HepG2 (cell line): ENCODE data around the gene SPN. TPM values are rescaled to one million over a fixed set of nuclear protein-coding genes. Genes with fewer than 3 reads are reported as not detected.
A peak's percentile ranks its signal among the peaks of the same experiment; 100 is the strongest.

Source experiments
- ATAC-seq: fragments of 200-7000 bp; cut with Tn5 transposase; 3 replicates; pipeline ENCODE4 v1.9.1; 2020; ENCODE audit warnings: mild to moderate bottlenecking, moderate library complexity
- BruUV-seq: library from RNA; stranded (reverse); fragments of 400-500 nt; replicated peaks from 2 replicates; lab custom pipeline; 2021; lab: Mats Ljungman, UMichigan
- CTCF ChIA-PET: fragments of 300-600 bp; formaldehyde crosslinking; extraction: SDS; loops from one replicate; lab custom pipeline; 2021; ENCODE audit warnings: low total read pairs, inconsistent platforms, low intra/inter-chr PET ratio; lab: Yijun Ruan, JAX
- POLR2A ChIA-PET: fragments of 350-600 bp; sonication (Branson Sonifier 250); formaldehyde crosslinking; loops from one replicate; lab custom pipeline; 2020; ENCODE audit warnings: antibody characterized with exemption, inconsistent platforms; lab: Yijun Ruan, JAX
- DNase-seq: peaks from one replicate; pipeline ENCODE4 v3.0.0-alpha.2; 2015; ENCODE audit warnings: low spot score
- FAIRE-seq: peaks from 3 replicates; lab custom pipeline; 2011; peaks lifted over from hg19 to GRCh38; lab: Jason Lieb, UNC
- H2AFZ ChIP-seq: one replicate; pipeline ENCODE4 v1.6.1; 2011; ENCODE audit warnings: low read length, inconsistent platforms
- H3K27ac ChIP-seq: fragments of 300-600 bp; 3 replicates; pipeline ENCODE4 v1.8.0; 2011; ENCODE audit warnings: mixed run types, mild to moderate bottlenecking, mixed read lengths, low read length, inconsistent platforms; ENCODE audit not compliant: insufficient read depth; ENCODE audit errors: extremely low read length
- H3K27me3 ChIP-seq, 2 experiments: fragments of 200-600 bp in 1 of 2; 2 replicates in 1 of 2; 3 replicates in 1 of 2; pipeline versions ENCODE4 v1.6.0 to v1.8.0; 2011; ENCODE audit warnings: low read length in 2 of 2, mild to moderate bottlenecking in 2 of 2, moderate library complexity in 2 of 2, inconsistent platforms in 1 of 2; ENCODE audit not compliant: insufficient read depth in 2 of 2, control insufficient read depth in 1 of 2
- H3K36me3 ChIP-seq, 2 experiments: fragments of 200-600 bp in 1 of 2; replicated peaks in 1 of 2; 2 replicates in 1 of 2; 3 replicates in 1 of 2; pipeline versions ENCODE4 v1.5.1 to v1.8.0; 2011; ENCODE audit warnings: low read length in 2 of 2, inconsistent platforms in 1 of 2; ENCODE audit not compliant: insufficient read depth in 2 of 2, control insufficient read depth in 1 of 2
- H3K4me1 ChIP-seq: 2 replicates; pipeline ENCODE4 v1.5.1; 2012; ENCODE audit warnings: low read length, inconsistent platforms; ENCODE audit not compliant: insufficient read depth
- H3K4me2 ChIP-seq: 2 replicates; pipeline ENCODE4 v1.6.0; 2011; ENCODE audit warnings: low read depth, low read length, inconsistent platforms
- H3K4me3 ChIP-seq, 3 experiments: fragments of 200-600 bp in 1 of 3; sonication (generic), shearing (Covaris generic) in 1 of 3; replicated peaks in 1 of 3; 2 replicates each; pipeline ENCODE4 v1.5.1; 2011 to 2016; ENCODE audit warnings: low read length in 3 of 3, inconsistent platforms in 2 of 3, low read depth in 2 of 3, mild to moderate bottlenecking in 2 of 3, control low read depth in 1 of 3, mixed read lengths in 1 of 3; ENCODE audit not compliant: insufficient read depth in 1 of 3
- H3K79me2 ChIP-seq: one replicate; pipeline ENCODE4 v1.6.1; 2011; ENCODE audit warnings: low read length, inconsistent platforms; ENCODE audit not compliant: insufficient read depth
- H3K9ac ChIP-seq: 2 replicates; pipeline ENCODE4 v1.6.0; 2011; ENCODE audit warnings: mild to moderate bottlenecking, low read depth, low read length, inconsistent platforms; ENCODE audit not compliant: insufficient read depth
- H3K9me3 ChIP-seq: 2 replicates; pipeline ENCODE4 v1.5.1; 2012; ENCODE audit warnings: mild to moderate bottlenecking, low read length
- H4K20me1 ChIP-seq: 2 replicates; pipeline ENCODE4 v1.6.0; 2011; ENCODE audit warnings: inconsistent platforms, mild to moderate bottlenecking, low read length, moderate library complexity; ENCODE audit not compliant: insufficient read depth
- ATAD3A ChIP-seq: sonication (generic); formaldehyde crosslinking; IDR thresholded peaks from 2 replicates; pipeline ENCODE4 v1.4.0; 2020; ENCODE audit warnings: missing genetic modification reagents
- BRCA1 ChIP-seq: sonication (generic); formaldehyde crosslinking; IDR thresholded peaks from 2 replicates; pipeline ENCODE4 v1.4.0; 2020; ENCODE audit warnings: missing genetic modification reagents
- CHD2 ChIP-seq: IDR thresholded peaks from 2 replicates; pipeline ENCODE4 v1.6.1; 2011; ENCODE audit warnings: low read depth, low read length, improper control_type of control experiment
- LCORL ChIP-seq, 2 experiments: fragments of 450-650 bp in 1 of 2; sonication (generic) in 1 of 2; formaldehyde crosslinking in 1 of 2; IDR thresholded peaks; 2 replicates each; pipeline versions ENCODE4 v1.5.0 to v1.6.1; 2017 to 2020; ENCODE audit warnings: antibody characterized with exemption in 1 of 2, missing genetic modification reagents in 1 of 2
- MIER3 ChIP-seq: IDR thresholded peaks from 2 replicates; pipeline ENCODE4 v1.6.1; 2016; ENCODE audit warnings: missing compliant biosample characterization, borderline replicate concordance
- MZF1 ChIP-seq: sonication (generic); formaldehyde crosslinking; IDR thresholded peaks from 2 replicates; pipeline ENCODE4 v1.8.1; 2023; ENCODE audit warnings: mild to moderate bottlenecking, missing genetic modification reagents, borderline replicate concordance
- POLR2G ChIP-seq: fragments of 200-400 bp; formaldehyde crosslinking; IDR thresholded peaks from 2 replicates; pipeline ENCODE4 v1.6.1; 2018; ENCODE audit warnings: mild to moderate bottlenecking, low read depth, low read length, moderate library complexity
- RNF2 ChIP-seq: fragments of 450-650 bp; conservative IDR thresholded peaks from 2 replicates; pipeline ENCODE4 v1.6.1; 2016; ENCODE audit warnings: low read depth
- SAP130 ChIP-seq: IDR thresholded peaks from 2 replicates; pipeline ENCODE4 v1.6.1; 2016; ENCODE audit warnings: low read depth
- SIX1 ChIP-seq: sonication (generic); formaldehyde crosslinking; IDR thresholded peaks from 2 replicates; pipeline ENCODE4 v1.4.0; 2020; ENCODE audit warnings: missing genetic modification reagents, borderline replicate concordance
- SMAD3 ChIP-seq: sonication (generic); formaldehyde crosslinking; IDR thresholded peaks from 2 replicates; pipeline ENCODE4 v1.4.0; 2020; ENCODE audit warnings: missing genetic modification reagents
- ZC3H4 ChIP-seq: sonication (generic); formaldehyde crosslinking; IDR thresholded peaks from 2 replicates; pipeline ENCODE4 v1.4.0; 2020; ENCODE audit warnings: missing genetic modification reagents, borderline replicate concordance
- ZKSCAN1 ChIP-seq: fragments of 150-350 bp; IDR thresholded peaks from 2 replicates; pipeline ENCODE4 v1.6.1; 2014; ENCODE audit warnings: low read length
- ZNF143 ChIP-seq: sonication (generic); formaldehyde crosslinking; IDR thresholded peaks from 2 replicates; pipeline ENCODE4 v1.4.0; 2020; ENCODE audit warnings: missing genetic modification reagents
- ZNF816 ChIP-seq: sonication (generic); formaldehyde crosslinking; IDR thresholded peaks from 2 replicates; pipeline ENCODE4 v1.8.0; 2022; ENCODE audit warnings: missing genetic modification reagents, mild to moderate bottlenecking, borderline replicate concordance
- ZNF83 ChIP-seq: sonication (generic); formaldehyde crosslinking; IDR thresholded peaks from 2 replicates; pipeline ENCODE4 v1.4.0; 2020; ENCODE audit warnings: missing genetic modification reagents, mild to moderate bottlenecking, borderline replicate concordance
- WGBS: methylation state at CpG from one replicate; pipeline ENCODE4 v1.1.6; 2017; ENCODE audit warnings: low lambda C conversion rate; 5-methylcytosine and 5-hydroxymethylcytosine counted together
- in situ Hi-C: cut with HindIII; loops from 2 replicates; pipeline ENCODE4 v1.10.0; 2017; ENCODE audit warnings: low pct_unique_long_range_greater_than_20kb; ENCODE audit not compliant: extremely low pct_ligation_motif_present
- intact Hi-C: fragments of 100-400 bp; cut with micrococcal nuclease; formaldehyde crosslinking; loops from one replicate; pipeline ENCODE4 v1.10.0; 2022; ENCODE audit not compliant: unreplicated experiment
- polyA plus RNA-seq, 8 experiments: library from polyadenylated mRNA; depleted of rRNA in 3 of 8; stranded (reverse) in 7 of 8; unstranded in 1 of 8; fragments of >200 nt; fragmentation: Illumina TruSeq in 4 of 8; extraction: Trizol in 4 of 8; gene quantifications; 2 replicates each; pipeline versions ENCODE4 v1.2.1 to v1.2.3, GENCODE V29; 2011 to 2016; ENCODE audit warnings: low read depth in 4 of 8, missing spikeins in 1 of 8, mixed read lengths in 1 of 8; ENCODE audit not compliant: insufficient read depth in 1 of 8
- total RNA-seq, 5 experiments: library from RNA; depleted of rRNA; stranded (reverse); fragments of >200 nt; fragmentation: Illumina TruSeq; extraction: Trizol; gene quantifications; 2 replicates each; pipeline ENCODE4 v1.2.3, GENCODE V29; 2016; ENCODE audit warnings: low read depth in 1 of 5
- TF ChIP-seq, protein P1 (sequence below): sonication (generic); formaldehyde crosslinking; IDR thresholded peaks from 2 replicates; pipeline ENCODE4 v1.5.0; 2020; ENCODE audit warnings: mild to moderate bottlenecking, missing genetic modification reagents
- TF ChIP-seq, protein P2 (sequence below): sonication (generic); formaldehyde crosslinking; IDR thresholded peaks from 2 replicates; pipeline ENCODE4 v1.5.0; 2020; ENCODE audit warnings: mild to moderate bottlenecking, missing genetic modification reagents, borderline replicate concordance
- TF ChIP-seq, protein P3 (sequence below): conservative IDR thresholded peaks from 2 replicates; pipeline ENCODE4 v1.6.1; 2018; ENCODE audit warnings: missing genetic modification reagents
- TF ChIP-seq, protein P4 (sequence below): sonication (generic); formaldehyde crosslinking; IDR thresholded peaks from 2 replicates; pipeline ENCODE4 v1.4.0; 2020; ENCODE audit warnings: mild to moderate bottlenecking, missing genetic modification reagents

SPN gene
- total and polyA plus RNA-seq, 2 of the 13 experiments (the other 11 are each of a cell fraction or from before 2014, with no cell fraction given): 0.22 to 1.6 TPM

DNA sequence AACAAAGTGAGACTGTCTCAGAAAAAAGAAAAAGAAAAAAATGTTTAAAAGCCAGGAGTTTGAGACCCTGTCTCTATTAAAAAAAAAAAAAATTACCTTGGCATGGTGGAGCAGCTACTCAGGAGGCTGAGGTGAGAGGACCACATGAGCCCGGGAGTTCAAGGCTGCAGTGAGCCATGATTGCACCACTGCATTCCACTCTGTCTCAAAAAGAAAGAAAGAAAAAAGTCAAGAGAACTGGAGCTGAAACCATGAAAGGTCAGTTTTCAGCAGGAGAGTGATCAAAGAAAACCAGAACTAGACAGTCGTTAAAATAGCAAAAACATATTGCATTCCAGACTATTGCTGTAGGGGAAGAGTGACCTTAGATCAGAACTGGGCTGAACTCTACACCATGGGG, 24.7 kb downstream of the SPN start:
- DNase-seq: peak; percentile 76
- Histone ChIP-seq H3K9ac (no peak overlapping the region), H3K4me2 (no peak overlapping the region), H3K9me3 (no peaks in the 10 kb centered on the region), H3K4me1 (peaks cover 51% of the 10 kb centered on the region), H4K20me1 (peaks cover 38% of the 10 kb centered on the region), H3K27me3 (no peaks in the 10 kb centered on the region), H2AFZ (no peak overlapping the region), H3K79me2 (peaks cover 56% of the 10 kb centered on the region), H3K4me3 (no peak overlapping the region), H3K36me3 (peaks cover 4 to 23% of the 10 kb centered on the region in 2 experiments), H3K27ac (peak overlapping the region; percentile 50)
- in situ Hi-C loops (no loop called here), intact Hi-C loops (no loop called here)
- BruUV-seq: TSS peak; percentile 21
- ATAC-seq: peak; percentile 47
- POLR2A ChIA-PET: interaction anchor here (1.1 to 3.5 kb wide), 3 partner anchors 8 to 13 kb away, joined by 3 to 37 read pairs (median 8); partner anchors contain the start of gene QPRT
- peak; percentile 90 for FAIRE-seq
- 7% methylated on average over 2 of the region's 2 CpGs for WGBS
- CTCF ChIA-PET: no interaction called here
- TF ChIP-seq, protein P1, sequence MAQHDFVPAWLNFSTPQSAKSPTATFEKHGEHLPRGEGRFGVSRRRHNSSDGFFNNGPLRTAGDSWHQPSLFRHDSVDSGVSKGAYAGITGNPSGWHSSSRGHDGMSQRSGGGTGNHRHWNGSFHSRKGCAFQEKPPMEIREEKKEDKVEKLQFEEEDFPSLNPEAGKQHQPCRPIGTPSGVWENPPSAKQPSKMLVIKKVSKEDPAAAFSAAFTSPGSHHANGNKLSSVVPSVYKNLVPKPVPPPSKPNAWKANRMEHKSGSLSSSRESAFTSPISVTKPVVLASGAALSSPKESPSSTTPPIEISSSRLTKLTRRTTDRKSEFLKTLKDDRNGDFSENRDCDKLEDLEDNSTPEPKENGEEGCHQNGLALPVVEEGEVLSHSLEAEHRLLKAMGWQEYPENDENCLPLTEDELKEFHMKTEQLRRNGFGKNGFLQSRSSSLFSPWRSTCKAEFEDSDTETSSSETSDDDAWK (CRISPR knock-in tag): no peak
- TF ChIP-seq, protein P2, sequence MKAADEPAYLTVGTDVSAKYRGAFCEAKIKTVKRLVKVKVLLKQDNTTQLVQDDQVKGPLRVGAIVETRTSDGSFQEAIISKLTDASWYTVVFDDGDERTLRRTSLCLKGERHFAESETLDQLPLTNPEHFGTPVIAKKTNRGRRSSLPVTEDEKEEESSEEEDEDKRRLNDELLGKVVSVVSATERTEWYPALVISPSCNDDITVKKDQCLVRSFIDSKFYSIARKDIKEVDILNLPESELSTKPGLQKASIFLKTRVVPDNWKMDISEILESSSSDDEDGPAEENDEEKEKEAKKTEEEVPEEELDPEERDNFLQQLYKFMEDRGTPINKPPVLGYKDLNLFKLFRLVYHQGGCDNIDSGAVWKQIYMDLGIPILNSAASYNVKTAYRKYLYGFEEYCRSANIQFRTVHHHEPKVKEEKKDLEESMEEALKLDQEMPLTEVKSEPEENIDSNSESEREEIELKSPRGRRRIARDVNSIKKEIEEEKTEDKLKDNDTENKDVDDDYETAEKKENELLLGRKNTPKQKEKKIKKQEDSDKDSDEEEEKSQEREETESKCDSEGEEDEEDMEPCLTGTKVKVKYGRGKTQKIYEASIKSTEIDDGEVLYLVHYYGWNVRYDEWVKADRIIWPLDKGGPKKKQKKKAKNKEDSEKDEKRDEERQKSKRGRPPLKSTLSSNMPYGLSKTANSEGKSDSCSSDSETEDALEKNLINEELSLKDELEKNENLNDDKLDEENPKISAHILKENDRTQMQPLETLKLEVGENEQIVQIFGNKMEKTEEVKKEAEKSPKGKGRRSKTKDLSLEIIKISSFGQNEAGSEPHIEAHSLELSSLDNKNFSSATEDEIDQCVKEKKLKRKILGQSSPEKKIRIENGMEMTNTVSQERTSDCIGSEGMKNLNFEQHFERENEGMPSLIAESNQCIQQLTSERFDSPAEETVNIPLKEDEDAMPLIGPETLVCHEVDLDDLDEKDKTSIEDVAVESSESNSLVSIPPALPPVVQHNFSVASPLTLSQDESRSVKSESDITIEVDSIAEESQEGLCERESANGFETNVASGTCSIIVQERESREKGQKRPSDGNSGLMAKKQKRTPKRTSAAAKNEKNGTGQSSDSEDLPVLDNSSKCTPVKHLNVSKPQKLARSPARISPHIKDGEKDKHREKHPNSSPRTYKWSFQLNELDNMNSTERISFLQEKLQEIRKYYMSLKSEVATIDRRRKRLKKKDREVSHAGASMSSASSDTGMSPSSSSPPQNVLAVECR (CRISPR knock-in tag): no peak
- TF ChIP-seq ZKSCAN1 (no peak), ZNF143 (no peak), ZC3H4 (CRISPR knock-in tag) (no peak), ATAD3A (CRISPR knock-in tag) (no peak), MIER3 (CRISPR knock-in tag) (no peak), SAP130 (CRISPR knock-in tag) (peak; percentile 38; the same call in 1 of the 2 replicates), BRCA1 (CRISPR knock-in tag) (no peak), ZNF816 (CRISPR knock-in tag) (no peak), MZF1 (no peak), ZNF83 (CRISPR knock-in tag) (no peak), POLR2G (no peak; the same call in 1 of the 2 replicates), SMAD3 (CRISPR knock-in tag) (no peak), RNF2 (no peak), CHD2 (no peak), SIX1 (no peak), LCORL (IDR thresholded peaks at IDR 0.05) (no peak), LCORL (CRISPR knock-in tag; IDR thresholded peaks at IDR 0.05) (peak; percentile 22; the same call in 1 of the 2 replicates)
- TF ChIP-seq, protein P3, sequence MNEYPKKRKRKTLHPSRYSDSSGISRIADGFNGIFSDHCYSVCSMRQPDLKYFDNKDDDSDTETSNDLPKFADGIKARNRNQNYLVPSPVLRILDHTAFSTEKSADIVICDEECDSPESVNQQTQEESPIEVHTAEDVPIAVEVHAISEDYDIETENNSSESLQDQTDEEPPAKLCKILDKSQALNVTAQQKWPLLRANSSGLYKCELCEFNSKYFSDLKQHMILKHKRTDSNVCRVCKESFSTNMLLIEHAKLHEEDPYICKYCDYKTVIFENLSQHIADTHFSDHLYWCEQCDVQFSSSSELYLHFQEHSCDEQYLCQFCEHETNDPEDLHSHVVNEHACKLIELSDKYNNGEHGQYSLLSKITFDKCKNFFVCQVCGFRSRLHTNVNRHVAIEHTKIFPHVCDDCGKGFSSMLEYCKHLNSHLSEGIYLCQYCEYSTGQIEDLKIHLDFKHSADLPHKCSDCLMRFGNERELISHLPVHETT (CRISPR knock-in tag): no peak
- TF ChIP-seq, protein P4, sequence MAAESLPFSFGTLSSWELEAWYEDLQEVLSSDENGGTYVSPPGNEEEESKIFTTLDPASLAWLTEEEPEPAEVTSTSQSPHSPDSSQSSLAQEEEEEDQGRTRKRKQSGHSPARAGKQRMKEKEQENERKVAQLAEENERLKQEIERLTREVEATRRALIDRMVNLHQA (CRISPR knock-in tag): no peak
